ENCODE data around the gene ARHGEF4.

DNA sequence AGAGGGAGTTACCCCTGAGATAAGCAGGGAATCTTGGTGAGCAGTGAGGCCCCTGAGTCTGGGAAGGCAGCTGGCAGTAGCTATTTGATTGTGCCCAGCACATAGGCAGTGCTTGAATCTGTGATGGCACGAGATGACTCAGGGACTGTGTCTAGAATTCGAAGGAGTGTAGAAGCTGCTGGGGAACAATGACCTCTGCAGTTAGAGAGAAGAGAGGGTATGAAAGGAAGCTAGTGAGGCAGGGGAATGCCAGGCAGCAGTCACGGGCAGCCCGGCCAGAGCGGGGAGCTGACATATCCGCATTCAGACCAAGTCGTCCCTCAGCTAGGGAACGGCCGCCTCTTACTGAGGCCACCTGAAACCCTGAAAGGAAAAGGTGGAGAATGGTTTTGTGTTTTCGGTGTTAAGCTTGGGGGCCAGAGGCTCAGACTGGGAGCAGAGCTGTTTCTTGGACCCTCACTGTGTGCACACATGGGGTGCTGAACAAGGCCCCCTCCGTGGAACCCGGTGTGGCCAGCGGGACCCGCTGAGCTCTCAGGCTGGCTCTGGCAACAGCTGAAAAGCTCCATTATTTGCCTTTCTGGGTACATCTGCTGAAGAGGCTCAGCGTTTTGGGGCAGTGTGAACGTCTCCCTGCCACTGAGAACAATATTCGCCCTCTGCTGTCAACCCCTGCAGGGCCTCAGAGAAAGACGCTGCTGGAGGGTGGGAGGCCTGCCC is 32.9 kb downstream of the ARHGEF4 start:
- TF ChIP-seq, protein P1, sequence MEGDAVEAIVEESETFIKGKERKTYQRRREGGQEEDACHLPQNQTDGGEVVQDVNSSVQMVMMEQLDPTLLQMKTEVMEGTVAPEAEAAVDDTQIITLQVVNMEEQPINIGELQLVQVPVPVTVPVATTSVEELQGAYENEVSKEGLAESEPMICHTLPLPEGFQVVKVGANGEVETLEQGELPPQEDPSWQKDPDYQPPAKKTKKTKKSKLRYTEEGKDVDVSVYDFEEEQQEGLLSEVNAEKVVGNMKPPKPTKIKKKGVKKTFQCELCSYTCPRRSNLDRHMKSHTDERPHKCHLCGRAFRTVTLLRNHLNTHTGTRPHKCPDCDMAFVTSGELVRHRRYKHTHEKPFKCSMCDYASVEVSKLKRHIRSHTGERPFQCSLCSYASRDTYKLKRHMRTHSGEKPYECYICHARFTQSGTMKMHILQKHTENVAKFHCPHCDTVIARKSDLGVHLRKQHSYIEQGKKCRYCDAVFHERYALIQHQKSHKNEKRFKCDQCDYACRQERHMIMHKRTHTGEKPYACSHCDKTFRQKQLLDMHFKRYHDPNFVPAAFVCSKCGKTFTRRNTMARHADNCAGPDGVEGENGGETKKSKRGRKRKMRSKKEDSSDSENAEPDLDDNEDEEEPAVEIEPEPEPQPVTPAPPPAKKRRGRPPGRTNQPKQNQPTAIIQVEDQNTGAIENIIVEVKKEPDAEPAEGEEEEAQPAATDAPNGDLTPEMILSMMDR (IDR thresholded peaks at IDR 0.05; ENCODE audit: low read length) = no peak
- TF ChIP-seq EZH2phosphoT487 (IDR thresholded peaks at IDR 0.05; ENCODE audit: low read length) = no peak
